GM12878 (cell line): ENCODE measurements around the gene PDE6B. TPM values are rescaled to one million over a fixed set of nuclear protein-coding genes. Genes with fewer than 3 reads are reported as not detected.

Source experiments
- ATAC-seq: fragments of 200-7000 bp; cut with Tn5 transposase; 3 replicates; pipeline ENCODE4 v1.9.1; 2020; ENCODE audit warnings: mild to moderate bottlenecking, moderate library complexity
- BruUV-seq: library from RNA; stranded (reverse); fragments of 400-500 nt; replicated peaks from 2 replicates; lab custom pipeline; 2021; lab: Mats Ljungman, UMichigan
- CTCF ChIA-PET: fragments of 300-600 bp; sonication (Branson Sonifier 250); formaldehyde crosslinking; extraction: SDS; loops from one replicate; lab custom pipeline; 2021; ENCODE audit warnings: inconsistent platforms; lab: Yijun Ruan, JAX
- POLR2A ChIA-PET: fragments of 350-600 bp; formaldehyde crosslinking; extraction: SDS; loops from one replicate; lab custom pipeline; 2021; ENCODE audit warnings: inconsistent platforms; lab: Charles Lee
- RAD21 ChIA-PET: fragments of 300-600 bp; sonication (Branson Sonifier 250); formaldehyde crosslinking; loops from one replicate; lab custom pipeline; 2023; ENCODE audit warnings: antibody characterized with exemption; ENCODE audit not compliant: unreplicated experiment; lab: Charles Lee
- SMC1A ChIA-PET: fragments of 300-600 bp; sonication (Branson Sonifier 250); formaldehyde crosslinking; loops from one replicate; lab custom pipeline; 2023; ENCODE audit not compliant: unreplicated experiment, uncharacterized antibody; lab: Charles Lee
- DNase-seq: peaks from one replicate; pipeline ENCODE4 v3.0.0-alpha.2; 2011; ENCODE audit warnings: low read depth, low spot score
- FAIRE-seq: peaks from 3 replicates; lab custom pipeline; 2011; peaks lifted over from hg19 to GRCh38; lab: Jason Lieb, UNC
- H2AFZ ChIP-seq: 2 replicates; pipeline ENCODE4 v1.6.0; 2011; ENCODE audit warnings: low read depth, low read length, control low read depth; ENCODE audit not compliant: control insufficient read depth
- H3K27ac ChIP-seq: 2 replicates; pipeline ENCODE4 v1.5.1; 2011; ENCODE audit warnings: control low read depth; ENCODE audit not compliant: control insufficient read depth, insufficient read depth
- H3K27me3 ChIP-seq, 2 experiments: replicated peaks in 1 of 2; 2 replicates each; pipeline versions ENCODE4 v1.6.0 to v1.6.1; 2011; ENCODE audit warnings: low read length in 1 of 2; ENCODE audit not compliant: control insufficient read depth in 2 of 2, insufficient read depth in 2 of 2
- H3K36me3 ChIP-seq, 2 experiments: 2 replicates each; pipeline ENCODE4 v1.5.1; 2011; ENCODE audit warnings: low read length in 1 of 2; ENCODE audit not compliant: control insufficient read depth in 2 of 2, insufficient read depth in 2 of 2
- H3K4me1 ChIP-seq: 2 replicates; pipeline ENCODE4 v1.6.1; 2011; ENCODE audit warnings: mild to moderate bottlenecking, low read length, moderate library complexity, mixed read lengths; ENCODE audit not compliant: control insufficient read depth, insufficient read depth
- H3K4me2 ChIP-seq: 2 replicates; pipeline ENCODE4 v1.6.0; 2011; ENCODE audit warnings: control low read depth; ENCODE audit not compliant: control insufficient read depth, insufficient read depth
- H3K4me3 ChIP-seq: fragments of 200-600 bp; sonication (generic); 2 replicates; pipeline ENCODE4 v1.5.1; 2016
- H3K79me2 ChIP-seq: 2 replicates; pipeline ENCODE4 v1.6.0; 2011; ENCODE audit warnings: low read length; ENCODE audit not compliant: control insufficient read depth, insufficient read depth
- H3K9ac ChIP-seq: 2 replicates; pipeline ENCODE4 v1.8.0; 2011; ENCODE audit warnings: low read length, control low read depth, mixed read lengths; ENCODE audit not compliant: control insufficient read depth, insufficient read depth
- H3K9me3 ChIP-seq: replicated peaks from 3 replicates; pipeline ENCODE4 v1.5.1; 2011; ENCODE audit warnings: mild to moderate bottlenecking, low read length; ENCODE audit not compliant: control insufficient read depth, insufficient read depth
- H4K20me1 ChIP-seq: 2 replicates; pipeline ENCODE4 v1.6.0; 2011; ENCODE audit not compliant: control insufficient read depth, insufficient read depth
- CEBPB ChIP-seq, 2 experiments: fragments of 150-350 bp in 1 of 2; IDR thresholded peaks; 2 replicates each; pipeline ENCODE4 v1.6.1; 2012 to 2014; ENCODE audit warnings: low read depth in 2 of 2, low read length in 2 of 2, borderline replicate concordance in 1 of 2, inconsistent platforms in 1 of 2
- ETV6 ChIP-seq, 2 experiments: fragments of 450-650 bp in 1 of 2; IDR thresholded peaks in 1 of 2; conservative IDR thresholded peaks in 1 of 2; 2 replicates each; pipeline ENCODE4 v1.6.1; 2014; ENCODE audit warnings: antibody characterized with exemption in 1 of 2, borderline replicate concordance in 1 of 2, low read depth in 1 of 2, mild to moderate bottlenecking in 1 of 2, moderate library complexity in 1 of 2
- FOS ChIP-seq: IDR thresholded peaks from 3 replicates; pipeline ENCODE4 v1.6.1; 2011; ENCODE audit warnings: borderline replicate concordance; ENCODE audit not compliant: insufficient read length; ENCODE audit errors: extremely low read depth
- GABPA ChIP-seq: IDR thresholded peaks from 2 replicates; pipeline ENCODE4 v1.6.1; 2014; ENCODE audit warnings: antibody characterized with exemption, low read depth, mild to moderate bottlenecking, inconsistent platforms
- HDGF ChIP-seq: fragments of 450-650 bp; IDR thresholded peaks from 2 replicates; pipeline ENCODE4 v1.6.1; 2016; ENCODE audit warnings: antibody characterized with exemption
- NFYA ChIP-seq: IDR thresholded peaks from 2 replicates; pipeline ENCODE4 v1.6.1; 2011; ENCODE audit warnings: low read depth, mild to moderate bottlenecking, low read length, improper control_type of control experiment, borderline replicate concordance
- PML ChIP-seq: IDR thresholded peaks from 2 replicates; pipeline ENCODE4 v1.6.1; 2012; ENCODE audit warnings: low read length, inconsistent platforms
- RB1 ChIP-seq: fragments of 450-650 bp; formaldehyde crosslinking; IDR thresholded peaks from 2 replicates; pipeline ENCODE4 v1.6.1; 2017; ENCODE audit warnings: mild to moderate bottlenecking, borderline replicate concordance
- WGBS: methylation state at CpG from one replicate; pipeline ENCODE4 v1.1.6; 2016; ENCODE audit warnings: low lambda C conversion rate; ENCODE audit not compliant: insufficient replicate concordance, insufficient coverage; ENCODE audit errors: missing lambda C conversion rate; 5-methylcytosine and 5-hydroxymethylcytosine counted together
- in situ Hi-C: fragments of 300-500 bp; cut with MboI; formaldehyde crosslinking; loops from 9 replicates; pipeline ENCODE4 v1.14.3; 2018; ENCODE audit warnings: mixed read lengths
- intact Hi-C: fragments of 100-400 bp; cut with micrococcal nuclease; formaldehyde crosslinking; loops from one replicate; pipeline ENCODE4 v1.14.2; 2022; ENCODE audit not compliant: unreplicated experiment
- polyA plus RNA-seq, 11 experiments: library from polyadenylated mRNA; depleted of rRNA in 4 of 11; unstranded in 6 of 11; stranded (reverse) in 5 of 11; fragments of >200 nt; fragmentation: Nextera tagmentation in 4 of 11; fragmentation: Illumina TruSeq in 1 of 11; extraction: Ambion mirVana in 4 of 11; extraction: Trizol in 1 of 11; gene quantifications; 1 replicate in 1 of 11; 2 replicates in 10 of 11; pipeline versions ENCODE4 v1.2.1 to v1.2.3, GENCODE V29; 2011 to 2016; ENCODE audit warnings: inconsistent platforms in 2 of 11, missing spikeins in 2 of 11, low read depth in 1 of 11
- total RNA-seq, 4 experiments: library from RNA; depleted of rRNA in 3 of 4; stranded (reverse); fragments of >200 nt in 3 of 4; fragmentation: Illumina TruSeq in 1 of 4; extraction: Trizol in 1 of 4; gene quantifications; 2 replicates each; pipeline versions ENCODE4 v1.2.1 to v1.2.3, GENCODE V29; 2013 to 2021
- TF ChIP-seq, protein P1 (sequence below): IDR thresholded peaks from 2 replicates; pipeline ENCODE4 v1.6.1; 2012; ENCODE audit warnings: mild to moderate bottlenecking, low read depth, low read length
- TF ChIP-seq, protein P2 (sequence below): fragments of 450-650 bp; IDR thresholded peaks from 2 replicates; pipeline ENCODE4 v1.6.1; 2017; ENCODE audit warnings: mild to moderate bottlenecking, moderate library complexity
- TF ChIP-seq, protein P3 (sequence below): fragments of 450-650 bp; IDR thresholded peaks from 2 replicates; pipeline ENCODE4 v1.6.1; 2014; ENCODE audit warnings: mild to moderate bottlenecking

The PDE6B gene
- total and polyA plus RNA-seq, 10 of the 15 experiments (the other 5 are each of a cell fraction or from before 2014, with no cell fraction given): 2.6 to 6.4 (median 3.8) TPM

DNA sequence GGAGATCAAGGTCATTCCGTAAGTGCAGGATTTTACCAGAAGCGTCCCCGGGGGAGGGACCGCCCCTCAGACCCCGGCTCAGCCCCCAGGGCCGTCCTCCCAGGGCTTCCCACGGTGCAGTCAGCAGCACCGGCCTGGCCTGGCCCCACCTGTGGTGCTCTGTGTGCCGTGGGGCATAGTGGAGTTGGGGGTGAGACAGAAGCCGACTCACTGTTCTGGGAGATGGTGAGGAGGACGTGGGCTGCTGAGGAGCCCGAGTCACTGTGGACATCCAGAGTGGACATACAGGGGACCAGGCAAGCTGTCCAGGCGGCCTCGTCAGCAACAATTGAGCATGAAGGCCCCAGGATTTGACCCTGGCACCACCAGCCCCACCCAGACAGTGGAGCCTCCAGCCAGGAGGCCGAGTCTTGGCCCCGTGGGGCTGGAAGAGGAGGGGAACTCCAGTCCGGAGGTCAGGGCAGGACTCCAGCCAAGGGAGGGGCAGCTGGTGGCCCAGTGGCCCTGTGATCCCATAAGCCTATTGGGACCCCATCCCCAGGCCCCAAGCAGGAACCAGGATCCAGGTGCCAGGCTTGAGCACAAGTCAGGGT, 29.6 kb downstream of the PDE6B start:
- Histone ChIP-seq H3K36me3 (no peaks in the 10 kb centered on the region), H3K9ac (no peak overlapping the region), H3K27ac (no peak overlapping the region), H2AFZ (no peak overlapping the region), H4K20me1 (no peaks in the 10 kb centered on the region), H3K4me3 (no peak overlapping the region), H3K9me3 (no peaks in the 10 kb centered on the region; the same call in 2 of the 3 replicates), H3K79me2 (no peaks in the 10 kb centered on the region), H3K27me3 (no peaks in the 10 kb centered on the region), H3K4me2 (no peak overlapping the region), H3K4me1 (no peaks in the 10 kb centered on the region)
- intact Hi-C loops (no loop called here), in situ Hi-C loops (no loop called here)
- ChIA-PET CTCF (no interaction called here), RAD21 (no interaction called here), SMC1A (no interaction called here), POLR2A (no interaction called here)
- DNase-seq: no peak
- BruUV-seq: no TSS peak
- no peak for ATAC-seq
- TF ChIP-seq NFYA (no peak), HDGF (no peak), FOS (no peak), RB1 (no peak), ETV6 (conservative IDR thresholded peaks at IDR 0.05 in 1 of 2, IDR thresholded peaks at IDR 0.05 in 1 of 2; ENCODE audit: borderline replicate concordance in 1 of 2, low read depth in 1 of 2) (no peak), GABPA (no peak), PML (no peak), CEBPB (IDR thresholded peaks at IDR 0.05; ENCODE audit: borderline replicate concordance in 1 of 2, low read depth in 2 of 2, low read length in 2 of 2) (no peak)
- TF ChIP-seq, protein P1, sequence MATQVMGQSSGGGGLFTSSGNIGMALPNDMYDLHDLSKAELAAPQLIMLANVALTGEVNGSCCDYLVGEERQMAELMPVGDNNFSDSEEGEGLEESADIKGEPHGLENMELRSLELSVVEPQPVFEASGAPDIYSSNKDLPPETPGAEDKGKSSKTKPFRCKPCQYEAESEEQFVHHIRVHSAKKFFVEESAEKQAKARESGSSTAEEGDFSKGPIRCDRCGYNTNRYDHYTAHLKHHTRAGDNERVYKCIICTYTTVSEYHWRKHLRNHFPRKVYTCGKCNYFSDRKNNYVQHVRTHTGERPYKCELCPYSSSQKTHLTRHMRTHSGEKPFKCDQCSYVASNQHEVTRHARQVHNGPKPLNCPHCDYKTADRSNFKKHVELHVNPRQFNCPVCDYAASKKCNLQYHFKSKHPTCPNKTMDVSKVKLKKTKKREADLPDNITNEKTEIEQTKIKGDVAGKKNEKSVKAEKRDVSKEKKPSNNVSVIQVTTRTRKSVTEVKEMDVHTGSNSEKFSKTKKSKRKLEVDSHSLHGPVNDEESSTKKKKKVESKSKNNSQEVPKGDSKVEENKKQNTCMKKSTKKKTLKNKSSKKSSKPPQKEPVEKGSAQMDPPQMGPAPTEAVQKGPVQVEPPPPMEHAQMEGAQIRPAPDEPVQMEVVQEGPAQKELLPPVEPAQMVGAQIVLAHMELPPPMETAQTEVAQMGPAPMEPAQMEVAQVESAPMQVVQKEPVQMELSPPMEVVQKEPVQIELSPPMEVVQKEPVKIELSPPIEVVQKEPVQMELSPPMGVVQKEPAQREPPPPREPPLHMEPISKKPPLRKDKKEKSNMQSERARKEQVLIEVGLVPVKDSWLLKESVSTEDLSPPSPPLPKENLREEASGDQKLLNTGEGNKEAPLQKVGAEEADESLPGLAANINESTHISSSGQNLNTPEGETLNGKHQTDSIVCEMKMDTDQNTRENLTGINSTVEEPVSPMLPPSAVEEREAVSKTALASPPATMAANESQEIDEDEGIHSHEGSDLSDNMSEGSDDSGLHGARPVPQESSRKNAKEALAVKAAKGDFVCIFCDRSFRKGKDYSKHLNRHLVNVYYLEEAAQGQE: no peak
- TF ChIP-seq, protein P2, sequence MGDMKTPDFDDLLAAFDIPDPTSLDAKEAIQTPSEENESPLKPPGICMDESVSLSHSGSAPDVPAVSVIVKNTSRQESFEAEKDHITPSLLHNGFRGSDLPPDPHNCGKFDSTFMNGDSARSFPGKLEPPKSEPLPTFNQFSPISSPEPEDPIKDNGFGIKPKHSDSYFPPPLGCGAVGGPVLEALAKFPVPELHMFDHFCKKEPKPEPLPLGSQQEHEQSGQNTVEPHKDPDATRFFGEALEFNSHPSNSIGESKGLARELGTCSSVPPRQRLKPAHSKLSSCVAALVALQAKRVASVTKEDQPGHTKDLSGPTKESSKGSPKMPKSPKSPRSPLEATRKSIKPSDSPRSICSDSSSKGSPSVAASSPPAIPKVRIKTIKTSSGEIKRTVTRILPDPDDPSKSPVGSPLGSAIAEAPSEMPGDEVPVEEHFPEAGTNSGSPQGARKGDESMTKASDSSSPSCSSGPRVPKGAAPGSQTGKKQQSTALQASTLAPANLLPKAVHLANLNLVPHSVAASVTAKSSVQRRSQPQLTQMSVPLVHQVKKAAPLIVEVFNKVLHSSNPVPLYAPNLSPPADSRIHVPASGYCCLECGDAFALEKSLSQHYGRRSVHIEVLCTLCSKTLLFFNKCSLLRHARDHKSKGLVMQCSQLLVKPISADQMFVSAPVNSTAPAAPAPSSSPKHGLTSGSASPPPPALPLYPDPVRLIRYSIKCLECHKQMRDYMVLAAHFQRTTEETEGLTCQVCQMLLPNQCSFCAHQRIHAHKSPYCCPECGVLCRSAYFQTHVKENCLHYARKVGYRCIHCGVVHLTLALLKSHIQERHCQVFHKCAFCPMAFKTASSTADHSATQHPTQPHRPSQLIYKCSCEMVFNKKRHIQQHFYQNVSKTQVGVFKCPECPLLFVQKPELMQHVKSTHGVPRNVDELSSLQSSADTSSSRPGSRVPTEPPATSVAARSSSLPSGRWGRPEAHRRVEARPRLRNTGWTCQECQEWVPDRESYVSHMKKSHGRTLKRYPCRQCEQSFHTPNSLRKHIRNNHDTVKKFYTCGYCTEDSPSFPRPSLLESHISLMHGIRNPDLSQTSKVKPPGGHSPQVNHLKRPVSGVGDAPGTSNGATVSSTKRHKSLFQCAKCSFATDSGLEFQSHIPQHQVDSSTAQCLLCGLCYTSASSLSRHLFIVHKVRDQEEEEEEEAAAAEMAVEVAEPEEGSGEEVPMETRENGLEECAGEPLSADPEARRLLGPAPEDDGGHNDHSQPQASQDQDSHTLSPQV: no peak
- TF ChIP-seq, protein P3, sequence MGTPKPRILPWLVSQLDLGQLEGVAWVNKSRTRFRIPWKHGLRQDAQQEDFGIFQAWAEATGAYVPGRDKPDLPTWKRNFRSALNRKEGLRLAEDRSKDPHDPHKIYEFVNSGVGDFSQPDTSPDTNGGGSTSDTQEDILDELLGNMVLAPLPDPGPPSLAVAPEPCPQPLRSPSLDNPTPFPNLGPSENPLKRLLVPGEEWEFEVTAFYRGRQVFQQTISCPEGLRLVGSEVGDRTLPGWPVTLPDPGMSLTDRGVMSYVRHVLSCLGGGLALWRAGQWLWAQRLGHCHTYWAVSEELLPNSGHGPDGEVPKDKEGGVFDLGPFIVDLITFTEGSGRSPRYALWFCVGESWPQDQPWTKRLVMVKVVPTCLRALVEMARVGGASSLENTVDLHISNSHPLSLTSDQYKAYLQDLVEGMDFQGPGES: no peak
- no peak for FAIRE-seq
- WGBS: 27% methylated on average over 16 of the region's 17 CpGs
